HEK293 (cell line): ENCODE data around the gene SPIRE1.

Experiments
- GLI2 ChIP-seq: fragments of 450-650 bp; formaldehyde crosslinking; IDR thresholded peaks from 2 replicates; pipeline ENCODE4; 2017; ENCODE audit warnings: missing biosample characterization, missing genetic modification characterization, low read depth, borderline replicate concordance
- IKZF3 ChIP-seq: fragments of 450-650 bp; IDR thresholded peaks from 2 replicates; pipeline ENCODE4 v1.5.0; 2018; ENCODE audit warnings: missing biosample characterization, mild to moderate bottlenecking, missing genetic modification characterization, moderate library complexity
- MYNN ChIP-seq: fragments of 450-650 bp; formaldehyde crosslinking; IDR thresholded peaks from 2 replicates; pipeline ENCODE4 v1.5.1; 2016; ENCODE audit warnings: missing biosample characterization, missing genetic modification characterization, borderline replicate concordance
- MZF1 ChIP-seq: fragments of 450-650 bp; formaldehyde crosslinking; IDR thresholded peaks from 2 replicates; pipeline ENCODE4 v1.5.1; 2017; ENCODE audit warnings: missing biosample characterization, missing genetic modification characterization, borderline replicate concordance
- SP3 ChIP-seq: fragments of 450-650 bp; formaldehyde crosslinking; IDR thresholded peaks from 2 replicates; pipeline ENCODE4 v1.5.1; 2016; ENCODE audit warnings: missing biosample characterization, missing genetic modification characterization
- ZBTB20 ChIP-seq: fragments of 450-650 bp; formaldehyde crosslinking; IDR thresholded peaks from 2 replicates; pipeline ENCODE4 v1.5.1; 2016; ENCODE audit warnings: missing biosample characterization, missing genetic modification characterization
- ZBTB21 ChIP-seq: fragments of 450-650 bp; formaldehyde crosslinking; IDR thresholded peaks from 2 replicates; pipeline ENCODE4 v1.5.1; 2017; ENCODE audit warnings: missing biosample characterization, missing genetic modification characterization
- ZBTB7A ChIP-seq: fragments of 450-650 bp; formaldehyde crosslinking; IDR thresholded peaks from 2 replicates; pipeline ENCODE4 v1.5.1; 2016; ENCODE audit warnings: low read depth, missing biosample characterization, missing genetic modification characterization
- ZNF146 ChIP-seq: fragments of 450-650 bp; formaldehyde crosslinking; IDR thresholded peaks from 2 replicates; pipeline ENCODE4 v1.5.1; 2016; ENCODE audit warnings: missing biosample characterization, missing genetic modification characterization
- ZNF202 ChIP-seq: fragments of 450-650 bp; formaldehyde crosslinking; IDR thresholded peaks from 2 replicates; pipeline ENCODE4 v1.5.1; 2016; ENCODE audit warnings: missing biosample characterization, missing genetic modification characterization, borderline replicate concordance
- ZNF248 ChIP-seq: fragments of 450-650 bp; formaldehyde crosslinking; IDR thresholded peaks from 2 replicates; pipeline ENCODE4 v1.5.1; 2017; ENCODE audit warnings: missing biosample characterization, missing genetic modification characterization
- ZNF394 ChIP-seq: fragments of 450-650 bp; formaldehyde crosslinking; IDR thresholded peaks from 2 replicates; pipeline ENCODE4 v1.5.1; 2016; ENCODE audit warnings: missing biosample characterization, missing genetic modification characterization, mild to moderate bottlenecking, moderate library complexity, borderline replicate concordance
- ZNF548 ChIP-seq: fragments of 450-650 bp; formaldehyde crosslinking; IDR thresholded peaks from 2 replicates; pipeline ENCODE4 v1.5.1; 2016; ENCODE audit warnings: missing biosample characterization, missing genetic modification characterization
- ZNF624 ChIP-seq: fragments of 450-650 bp; formaldehyde crosslinking; IDR thresholded peaks from 2 replicates; pipeline ENCODE4 v1.5.1; 2017; ENCODE audit warnings: missing biosample characterization, missing genetic modification characterization
- ZNF701 ChIP-seq: fragments of 450-650 bp; formaldehyde crosslinking; IDR thresholded peaks from 2 replicates; pipeline ENCODE4 v1.5.1; 2016; ENCODE audit warnings: missing biosample characterization, missing genetic modification characterization
- ZNF768 ChIP-seq: fragments of 450-650 bp; formaldehyde crosslinking; IDR thresholded peaks from 2 replicates; pipeline ENCODE4 v1.5.1; 2018; ENCODE audit warnings: missing biosample characterization, mild to moderate bottlenecking, missing genetic modification characterization
- ZNF776 ChIP-seq: fragments of 450-650 bp; formaldehyde crosslinking; IDR thresholded peaks from 2 replicates; pipeline ENCODE4 v1.5.0; 2017; ENCODE audit warnings: missing biosample characterization, missing genetic modification characterization, borderline replicate concordance
- TF ChIP-seq, protein P1 (sequence below): fragments of 450-650 bp; formaldehyde crosslinking; IDR thresholded peaks from 2 replicates; pipeline ENCODE4 v1.5.1; 2016; ENCODE audit warnings: missing biosample characterization, missing genetic modification characterization
- TF ChIP-seq, protein P2 (sequence below): fragments of 450-650 bp; formaldehyde crosslinking; IDR thresholded peaks from 2 replicates; pipeline ENCODE4 v1.5.1; 2016; ENCODE audit warnings: missing biosample characterization, missing genetic modification characterization
- TF ChIP-seq, protein P3 (sequence below): fragments of 450-650 bp; formaldehyde crosslinking; IDR thresholded peaks from 2 replicates; pipeline ENCODE4 v1.5.1; 2017; ENCODE audit warnings: missing biosample characterization, missing genetic modification characterization
- TF ChIP-seq, protein P4 (sequence below): fragments of 450-650 bp; formaldehyde crosslinking; IDR thresholded peaks from 2 replicates; pipeline ENCODE4 v1.5.1; 2016; ENCODE audit warnings: missing biosample characterization, missing genetic modification characterization
- TF ChIP-seq, protein P5 (sequence below): fragments of 450-650 bp; formaldehyde crosslinking; IDR thresholded peaks from 2 replicates; pipeline ENCODE4 v1.5.1; 2017; ENCODE audit warnings: missing biosample characterization, missing genetic modification characterization
- TF ChIP-seq, protein P6 (sequence below): fragments of 450-650 bp; IDR thresholded peaks from 2 replicates; pipeline ENCODE4 v1.5.1; 2018; ENCODE audit warnings: missing biosample characterization, missing genetic modification characterization
- TF ChIP-seq, protein P7 (sequence below): fragments of 450-650 bp; formaldehyde crosslinking; IDR thresholded peaks from 2 replicates; pipeline ENCODE4 v1.5.1; 2016; ENCODE audit warnings: missing biosample characterization, missing genetic modification characterization, low read depth
- TF ChIP-seq, protein P8 (sequence below): sonication (generic); formaldehyde crosslinking; IDR thresholded peaks from 2 replicates; pipeline ENCODE4 v1.8.1; 2022; ENCODE audit warnings: mild to moderate bottlenecking, moderate library complexity, missing genetic modification reagents

Gene SPIRE1

DNA sequence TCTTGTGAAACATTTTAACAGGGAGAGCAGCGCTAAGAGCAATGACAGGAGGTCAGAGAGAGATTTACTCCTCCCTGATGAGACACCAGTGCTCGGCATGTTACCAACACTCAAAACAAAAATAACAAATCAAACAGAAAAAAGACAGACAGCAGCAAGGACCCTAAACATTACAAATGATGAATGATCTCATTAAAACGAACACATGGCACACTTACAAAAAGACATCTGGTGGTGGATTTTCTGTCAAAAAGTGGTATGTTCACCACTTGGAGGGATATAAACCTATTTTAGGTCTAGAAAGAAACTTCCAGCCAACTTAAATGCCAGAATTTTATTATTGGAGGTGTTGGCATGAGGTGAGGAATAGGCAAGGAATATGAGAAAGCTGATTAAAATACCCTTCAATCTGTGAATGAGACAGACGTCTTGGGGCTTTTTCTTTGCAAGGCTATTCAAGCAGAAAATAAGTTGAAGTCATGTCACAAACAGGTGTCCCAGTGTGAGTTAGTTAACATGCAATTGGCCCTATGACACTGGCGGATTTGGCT is 137.4 kb downstream of the SPIRE1 start (continued):
- TF ChIP-seq ZBTB21 (tag by site-specific recombination) = no peak
- no peak for TF ChIP-seq ZNF776
- TF ChIP-seq ZNF548 (tag by site-specific recombination) = no peak
- TF ChIP-seq, protein P1, sequence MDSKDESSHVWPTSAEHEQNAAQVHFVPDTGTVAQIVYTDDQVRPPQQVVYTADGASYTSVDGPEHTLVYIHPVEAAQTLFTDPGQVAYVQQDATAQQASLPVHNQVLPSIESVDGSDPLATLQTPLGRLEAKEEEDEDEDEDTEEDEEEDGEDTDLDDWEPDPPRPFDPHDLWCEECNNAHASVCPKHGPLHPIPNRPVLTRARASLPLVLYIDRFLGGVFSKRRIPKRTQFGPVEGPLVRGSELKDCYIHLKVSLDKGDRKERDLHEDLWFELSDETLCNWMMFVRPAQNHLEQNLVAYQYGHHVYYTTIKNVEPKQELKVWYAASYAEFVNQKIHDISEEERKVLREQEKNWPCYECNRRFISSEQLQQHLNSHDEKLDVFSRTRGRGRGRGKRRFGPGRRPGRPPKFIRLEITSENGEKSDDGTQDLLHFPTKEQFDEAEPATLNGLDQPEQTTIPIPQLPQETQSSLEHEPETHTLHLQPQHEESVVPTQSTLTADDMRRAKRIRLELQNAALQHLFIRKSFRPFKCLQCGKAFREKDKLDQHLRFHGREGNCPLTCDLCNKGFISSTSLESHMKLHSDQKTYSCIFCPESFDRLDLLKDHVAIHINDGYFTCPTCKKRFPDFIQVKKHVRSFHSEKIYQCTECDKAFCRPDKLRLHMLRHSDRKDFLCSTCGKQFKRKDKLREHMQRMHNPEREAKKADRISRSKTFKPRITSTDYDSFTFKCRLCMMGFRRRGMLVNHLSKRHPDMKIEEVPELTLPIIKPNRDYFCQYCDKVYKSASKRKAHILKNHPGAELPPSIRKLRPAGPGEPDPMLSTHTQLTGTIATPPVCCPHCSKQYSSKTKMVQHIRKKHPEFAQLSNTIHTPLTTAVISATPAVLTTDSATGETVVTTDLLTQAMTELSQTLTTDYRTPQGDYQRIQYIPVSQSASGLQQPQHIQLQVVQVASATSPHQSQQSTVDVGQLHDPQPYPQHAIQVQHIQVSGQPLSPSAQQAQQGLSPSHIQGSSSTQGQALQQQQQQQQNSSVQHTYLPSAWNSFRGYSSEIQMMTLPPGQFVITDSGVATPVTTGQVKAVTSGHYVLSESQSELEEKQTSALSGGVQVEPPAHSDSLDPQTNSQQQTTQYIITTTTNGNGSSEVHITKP (tag by site-specific recombination) = peak; percentile 83
- no peak for TF ChIP-seq ZBTB7A
- TF ChIP-seq, protein P2, sequence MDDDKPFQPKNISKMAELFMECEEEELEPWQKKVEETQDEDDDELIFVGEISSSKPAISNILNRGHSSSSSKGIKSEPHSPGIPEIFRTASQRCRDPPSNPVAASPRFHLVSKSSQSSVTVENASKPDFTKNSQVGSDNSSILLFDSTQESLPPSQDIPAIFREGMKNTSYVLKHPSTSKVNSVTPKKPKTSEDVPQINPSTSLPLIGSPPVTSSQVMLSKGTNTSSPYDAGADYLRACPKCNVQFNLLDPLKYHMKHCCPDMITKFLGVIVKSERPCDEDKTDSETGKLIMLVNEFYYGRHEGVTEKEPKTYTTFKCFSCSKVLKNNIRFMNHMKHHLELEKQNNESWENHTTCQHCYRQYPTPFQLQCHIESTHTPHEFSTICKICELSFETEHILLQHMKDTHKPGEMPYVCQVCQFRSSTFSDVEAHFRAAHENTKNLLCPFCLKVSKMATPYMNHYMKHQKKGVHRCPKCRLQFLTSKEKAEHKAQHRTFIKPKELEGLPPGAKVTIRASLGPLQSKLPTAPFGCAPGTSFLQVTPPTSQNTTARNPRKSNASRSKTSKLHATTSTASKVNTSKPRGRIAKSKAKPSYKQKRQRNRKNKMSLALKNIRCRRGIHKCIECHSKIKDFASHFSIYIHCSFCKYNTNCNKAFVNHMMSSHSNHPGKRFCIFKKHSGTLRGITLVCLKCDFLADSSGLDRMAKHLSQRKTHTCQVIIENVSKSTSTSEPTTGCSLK = no peak
- TF ChIP-seq MZF1 (tag by site-specific recombination) = no peak
- TF ChIP-seq, protein P3, sequence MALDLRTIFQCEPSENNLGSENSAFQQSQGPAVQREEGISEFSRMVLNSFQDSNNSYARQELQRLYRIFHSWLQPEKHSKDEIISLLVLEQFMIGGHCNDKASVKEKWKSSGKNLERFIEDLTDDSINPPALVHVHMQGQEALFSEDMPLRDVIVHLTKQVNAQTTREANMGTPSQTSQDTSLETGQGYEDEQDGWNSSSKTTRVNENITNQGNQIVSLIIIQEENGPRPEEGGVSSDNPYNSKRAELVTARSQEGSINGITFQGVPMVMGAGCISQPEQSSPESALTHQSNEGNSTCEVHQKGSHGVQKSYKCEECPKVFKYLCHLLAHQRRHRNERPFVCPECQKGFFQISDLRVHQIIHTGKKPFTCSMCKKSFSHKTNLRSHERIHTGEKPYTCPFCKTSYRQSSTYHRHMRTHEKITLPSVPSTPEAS (tag by site-specific recombination) = no peak
- TF ChIP-seq GLI2 (tag by site-specific recombination) = no peak; the same call in 1 of the 2 replicates
- peak; percentile 7; the same call in 1 of the 2 replicates for TF ChIP-seq SP3 (tag by site-specific recombination)
- TF ChIP-seq, protein P4, sequence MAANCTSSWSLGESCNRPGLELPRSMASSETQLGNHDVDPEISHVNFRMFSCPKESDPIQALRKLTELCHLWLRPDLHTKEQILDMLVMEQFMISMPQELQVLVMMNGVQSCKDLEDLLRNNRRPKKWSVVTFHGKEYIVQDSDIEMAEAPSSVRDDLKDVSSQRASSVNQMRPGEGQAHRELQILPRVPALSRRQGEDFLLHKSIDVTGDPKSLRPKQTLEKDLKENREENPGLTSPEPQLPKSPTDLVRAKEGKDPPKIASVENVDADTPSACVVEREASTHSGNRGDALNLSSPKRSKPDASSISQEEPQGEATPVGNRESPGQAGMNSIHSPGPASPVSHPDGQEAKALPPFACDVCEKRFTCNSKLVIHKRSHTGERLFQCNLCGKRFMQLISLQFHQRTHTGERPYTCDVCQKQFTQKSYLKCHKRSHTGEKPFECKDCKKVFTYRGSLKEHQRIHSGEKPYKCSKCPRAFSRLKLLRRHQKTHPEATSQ (tag by site-specific recombination) = no peak
- TF ChIP-seq ZNF701 (tag by site-specific recombination) = no peak
- no peak for TF ChIP-seq ZNF394 (tag by site-specific recombination)
- no peak for TF ChIP-seq ZNF768 (tag by site-specific recombination)
- TF ChIP-seq IKZF3 (tag by site-specific recombination) = peak; percentile 71; the same call in 1 of the 2 replicates
- TF ChIP-seq, protein P5, sequence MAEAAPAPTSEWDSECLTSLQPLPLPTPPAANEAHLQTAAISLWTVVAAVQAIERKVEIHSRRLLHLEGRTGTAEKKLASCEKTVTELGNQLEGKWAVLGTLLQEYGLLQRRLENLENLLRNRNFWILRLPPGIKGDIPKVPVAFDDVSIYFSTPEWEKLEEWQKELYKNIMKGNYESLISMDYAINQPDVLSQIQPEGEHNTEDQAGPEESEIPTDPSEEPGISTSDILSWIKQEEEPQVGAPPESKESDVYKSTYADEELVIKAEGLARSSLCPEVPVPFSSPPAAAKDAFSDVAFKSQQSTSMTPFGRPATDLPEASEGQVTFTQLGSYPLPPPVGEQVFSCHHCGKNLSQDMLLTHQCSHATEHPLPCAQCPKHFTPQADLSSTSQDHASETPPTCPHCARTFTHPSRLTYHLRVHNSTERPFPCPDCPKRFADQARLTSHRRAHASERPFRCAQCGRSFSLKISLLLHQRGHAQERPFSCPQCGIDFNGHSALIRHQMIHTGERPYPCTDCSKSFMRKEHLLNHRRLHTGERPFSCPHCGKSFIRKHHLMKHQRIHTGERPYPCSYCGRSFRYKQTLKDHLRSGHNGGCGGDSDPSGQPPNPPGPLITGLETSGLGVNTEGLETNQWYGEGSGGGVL (tag by site-specific recombination) = no peak
- TF ChIP-seq, protein P6, sequence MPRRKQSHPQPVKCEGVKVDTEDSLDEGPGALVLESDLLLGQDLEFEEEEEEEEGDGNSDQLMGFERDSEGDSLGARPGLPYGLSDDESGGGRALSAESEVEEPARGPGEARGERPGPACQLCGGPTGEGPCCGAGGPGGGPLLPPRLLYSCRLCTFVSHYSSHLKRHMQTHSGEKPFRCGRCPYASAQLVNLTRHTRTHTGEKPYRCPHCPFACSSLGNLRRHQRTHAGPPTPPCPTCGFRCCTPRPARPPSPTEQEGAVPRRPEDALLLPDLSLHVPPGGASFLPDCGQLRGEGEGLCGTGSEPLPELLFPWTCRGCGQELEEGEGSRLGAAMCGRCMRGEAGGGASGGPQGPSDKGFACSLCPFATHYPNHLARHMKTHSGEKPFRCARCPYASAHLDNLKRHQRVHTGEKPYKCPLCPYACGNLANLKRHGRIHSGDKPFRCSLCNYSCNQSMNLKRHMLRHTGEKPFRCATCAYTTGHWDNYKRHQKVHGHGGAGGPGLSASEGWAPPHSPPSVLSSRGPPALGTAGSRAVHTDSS (tag by site-specific recombination) = no peak
- TF ChIP-seq MYNN = no peak
- TF ChIP-seq, protein P7, sequence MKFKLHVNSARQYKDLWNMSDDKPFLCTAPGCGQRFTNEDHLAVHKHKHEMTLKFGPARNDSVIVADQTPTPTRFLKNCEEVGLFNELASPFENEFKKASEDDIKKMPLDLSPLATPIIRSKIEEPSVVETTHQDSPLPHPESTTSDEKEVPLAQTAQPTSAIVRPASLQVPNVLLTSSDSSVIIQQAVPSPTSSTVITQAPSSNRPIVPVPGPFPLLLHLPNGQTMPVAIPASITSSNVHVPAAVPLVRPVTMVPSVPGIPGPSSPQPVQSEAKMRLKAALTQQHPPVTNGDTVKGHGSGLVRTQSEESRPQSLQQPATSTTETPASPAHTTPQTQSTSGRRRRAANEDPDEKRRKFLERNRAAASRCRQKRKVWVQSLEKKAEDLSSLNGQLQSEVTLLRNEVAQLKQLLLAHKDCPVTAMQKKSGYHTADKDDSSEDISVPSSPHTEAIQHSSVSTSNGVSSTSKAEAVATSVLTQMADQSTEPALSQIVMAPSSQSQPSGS = peak; percentile 57; the same call in 1 of the 2 replicates
- TF ChIP-seq ZNF624 (tag by site-specific recombination) = no peak
- no peak for TF ChIP-seq ZNF146 (tag by site-specific recombination)
- TF ChIP-seq, protein P8, sequence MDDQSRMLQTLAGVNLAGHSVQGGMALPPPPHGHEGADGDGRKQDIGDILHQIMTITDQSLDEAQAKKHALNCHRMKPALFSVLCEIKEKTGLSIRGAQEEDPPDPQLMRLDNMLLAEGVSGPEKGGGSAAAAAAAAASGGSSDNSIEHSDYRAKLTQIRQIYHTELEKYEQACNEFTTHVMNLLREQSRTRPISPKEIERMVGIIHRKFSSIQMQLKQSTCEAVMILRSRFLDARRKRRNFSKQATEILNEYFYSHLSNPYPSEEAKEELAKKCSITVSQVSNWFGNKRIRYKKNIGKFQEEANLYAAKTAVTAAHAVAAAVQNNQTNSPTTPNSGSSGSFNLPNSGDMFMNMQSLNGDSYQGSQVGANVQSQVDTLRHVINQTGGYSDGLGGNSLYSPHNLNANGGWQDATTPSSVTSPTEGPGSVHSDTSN = no peak
- no peak for TF ChIP-seq ZNF202 (tag by site-specific recombination)
- no peak for TF ChIP-seq ZBTB20 (tag by site-specific recombination)
- TF ChIP-seq ZNF248 = no peak
